Left ventricle myocardium inferior (tissue), 1 donor: Measurements from ENCODE around the gene TRIM37. TPM values are rescaled to one million over a fixed set of nuclear protein-coding genes. Genes with fewer than 3 reads are reported as not detected.

Experiments
- DNase-seq: peaks from one replicate; pipeline ENCODE4 v3.0.0-alpha.2; 2020
- H3K27ac ChIP-seq: fragments of 200-600 bp; replicated peaks from 2 replicates; pipeline ENCODE4 v1.8.0; 2021
- H3K27me3 ChIP-seq: fragments of 200-600 bp; 2 replicates; pipeline ENCODE4 v1.8.0; 2021; ENCODE audit warnings: low read depth
- H3K36me3 ChIP-seq: fragments of 200-600 bp; 2 replicates; pipeline ENCODE4 v1.8.0; 2021
- H3K4me1 ChIP-seq: fragments of 200-600 bp; 2 replicates; pipeline ENCODE4 v1.8.0; 2021
- H3K4me3 ChIP-seq: fragments of 200-600 bp; 2 replicates; pipeline ENCODE4 v1.8.0; 2021; ENCODE audit warnings: mild to moderate bottlenecking, moderate library complexity
- H3K9me3 ChIP-seq: fragments of 200-600 bp; replicated peaks from 2 replicates; pipeline ENCODE4 v1.8.0; 2021
- intact Hi-C: fragments of 100-400 bp; cut with micrococcal nuclease; formaldehyde crosslinking; loops from one replicate; pipeline ENCODE4 v1.11.0; 2022
- total RNA-seq: library from RNA; stranded (reverse); fragmentation: NEBNext Ultra II Directional; extraction: Animal tissue kit (Norgen Biotek cat#: 25700); gene quantifications from one replicate; pipeline ENCODE4 v1.2.1, GENCODE V29; 2021
- TF ChIP-seq, protein P1 (sequence below): fragments of 200-600 bp; IDR thresholded peaks from 2 replicates; pipeline ENCODE4 v1.8.0; 2021; ENCODE audit warnings: antibody characterized with exemption, mild to moderate bottlenecking, borderline replicate concordance
- donor health status: DM: no; HTN: yes; CAD: no; lungs with severe emphysema.

Gene TRIM37
- total RNA-seq, 1 donor from 2014 or later = 20.9 TPM

- H3K27ac ChIP-seq = no peak overlapping the region
These were observed 32.2 kb downstream of the TRIM37 start for GRCh38 chr17:59074494-59074893.

DNA sequence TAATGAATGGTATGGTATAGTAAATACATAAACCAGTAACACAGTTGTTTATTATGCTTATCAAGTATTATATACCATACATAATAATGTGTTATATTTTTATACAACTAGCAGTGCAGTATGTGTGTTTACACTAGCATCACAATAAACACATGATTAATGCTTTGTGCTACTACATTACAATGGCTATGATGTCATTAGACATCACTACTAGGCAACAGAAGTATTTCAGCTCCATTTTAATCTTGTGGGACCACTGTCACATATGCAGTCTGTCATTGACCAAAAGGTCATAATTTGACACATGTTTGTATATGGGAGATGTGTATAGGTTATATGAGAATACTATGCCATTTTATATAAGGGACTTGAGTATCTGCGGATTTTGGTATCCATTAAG is 32.7 kb downstream of the TRIM37 start:
- intact Hi-C loops = no loop called here
- Histone ChIP-seq H3K9me3 (no peaks in the 10 kb centered on the region), H3K27me3 (no peaks in the 10 kb centered on the region), H3K4me1 (no peaks in the 10 kb centered on the region), H3K36me3 (peaks cover 93% of the 10 kb centered on the region), H3K4me3 (no peak overlapping the region), H3K27ac (no peak overlapping the region)
- TF ChIP-seq, protein P1, sequence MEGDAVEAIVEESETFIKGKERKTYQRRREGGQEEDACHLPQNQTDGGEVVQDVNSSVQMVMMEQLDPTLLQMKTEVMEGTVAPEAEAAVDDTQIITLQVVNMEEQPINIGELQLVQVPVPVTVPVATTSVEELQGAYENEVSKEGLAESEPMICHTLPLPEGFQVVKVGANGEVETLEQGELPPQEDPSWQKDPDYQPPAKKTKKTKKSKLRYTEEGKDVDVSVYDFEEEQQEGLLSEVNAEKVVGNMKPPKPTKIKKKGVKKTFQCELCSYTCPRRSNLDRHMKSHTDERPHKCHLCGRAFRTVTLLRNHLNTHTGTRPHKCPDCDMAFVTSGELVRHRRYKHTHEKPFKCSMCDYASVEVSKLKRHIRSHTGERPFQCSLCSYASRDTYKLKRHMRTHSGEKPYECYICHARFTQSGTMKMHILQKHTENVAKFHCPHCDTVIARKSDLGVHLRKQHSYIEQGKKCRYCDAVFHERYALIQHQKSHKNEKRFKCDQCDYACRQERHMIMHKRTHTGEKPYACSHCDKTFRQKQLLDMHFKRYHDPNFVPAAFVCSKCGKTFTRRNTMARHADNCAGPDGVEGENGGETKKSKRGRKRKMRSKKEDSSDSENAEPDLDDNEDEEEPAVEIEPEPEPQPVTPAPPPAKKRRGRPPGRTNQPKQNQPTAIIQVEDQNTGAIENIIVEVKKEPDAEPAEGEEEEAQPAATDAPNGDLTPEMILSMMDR = no peak
- DNase-seq = no peak

More at GRCh38 chr17:59074494-59074893, 32.2 kb downstream of the TRIM37 start:
- intact Hi-C loops = no loop called here
- peaks cover 93% of the 10 kb centered on the region for H3K36me3 ChIP-seq
- H3K4me1 ChIP-seq = no peaks in the 10 kb centered on the region
- H3K27me3 ChIP-seq = no peaks in the 10 kb centered on the region
- TF ChIP-seq, protein P1 = no peak
- no peak overlapping the region for H3K4me3 ChIP-seq
- H3K9me3 ChIP-seq = no peaks in the 10 kb centered on the region
- no peak for DNase-seq

- no peak overlapping the region for H3K4me3 ChIP-seq
- intact Hi-C loops = no loop called here
- DNase-seq = no peak
- no peaks in the 10 kb centered on the region for H3K9me3 ChIP-seq
- no peaks in the 10 kb centered on the region for H3K27me3 ChIP-seq
- no peak overlapping the region for H3K27ac ChIP-seq
- no peaks in the 10 kb centered on the region for H3K4me1 ChIP-seq
- TF ChIP-seq, protein P1 = no peak
- peaks cover 66% of the 10 kb centered on the region for H3K36me3 ChIP-seq
These were observed 36.8 kb downstream of the TRIM37 start for GRCh38 chr17:59069856-59070255.

DNA sequence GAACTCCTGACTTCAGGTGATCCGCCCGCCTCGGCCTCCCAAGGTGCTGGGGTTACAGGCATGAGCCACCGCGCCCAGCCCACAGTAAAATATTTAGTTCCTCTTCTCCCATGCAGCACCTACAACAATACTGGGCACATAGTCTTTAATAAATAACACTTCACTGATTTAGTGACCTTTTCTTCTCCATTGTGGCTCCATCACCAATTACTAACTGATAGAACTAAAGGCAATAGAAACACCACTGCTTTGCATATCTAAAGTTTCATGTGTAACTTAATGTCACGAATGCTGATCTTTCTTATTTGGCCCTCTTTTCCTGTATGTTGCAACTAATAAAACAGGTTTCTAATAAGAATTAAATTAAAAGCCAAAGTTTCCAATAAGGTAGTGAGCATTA is 38.9 kb downstream of the TRIM37 start:
- DNase-seq = no peak
- H3K4me3 ChIP-seq = no peak overlapping the region
- H3K27ac ChIP-seq = no peak overlapping the region
- H3K27me3 ChIP-seq = no peaks in the 10 kb centered on the region
- H3K9me3 ChIP-seq = no peaks in the 10 kb centered on the region
- H3K4me1 ChIP-seq = no peaks in the 10 kb centered on the region
- H3K36me3 ChIP-seq = peaks cover 63% of the 10 kb centered on the region
- intact Hi-C loops = no loop called here
- TF ChIP-seq, protein P1 = no peak

GRCh38 chr17:59067340-59067739 is 39.3 kb downstream of the TRIM37 start:
- Histone ChIP-seq H3K27ac (no peak overlapping the region), H3K4me1 (no peaks in the 10 kb centered on the region), H3K27me3 (no peaks in the 10 kb centered on the region), H3K9me3 (no peaks in the 10 kb centered on the region), H3K4me3 (no peak overlapping the region), H3K36me3 (peaks cover 63% of the 10 kb centered on the region)
- DNase-seq = no peak
- TF ChIP-seq, protein P1 = no peak
- intact Hi-C loops = no loop called here

GRCh38 chr17:59062509-59062908 is 44.2 kb downstream of the TRIM37 start:
- Histone ChIP-seq H3K27me3 (no peaks in the 10 kb centered on the region), H3K4me3 (no peak overlapping the region), H3K9me3 (no peaks in the 10 kb centered on the region), H3K27ac (no peak overlapping the region), H3K36me3 (peaks cover 67% of the 10 kb centered on the region), H3K4me1 (no peaks in the 10 kb centered on the region)
- DNase-seq = no peak
- TF ChIP-seq, protein P1 = no peak
- intact Hi-C loops = no loop called here
